HepG2 (cell line): Measurements from ENCODE around the gene VGLL4. TPM values are rescaled to one million over a fixed set of nuclear protein-coding genes. Genes with fewer than 3 reads are reported as not detected.
A peak's percentile ranks its signal among the peaks of the same experiment; 100 is the strongest.

ENCODE experiments used
- AFF4 ChIP-seq: sonication (generic); formaldehyde crosslinking; IDR thresholded peaks from 2 replicates; pipeline ENCODE4 v1.4.0; 2020; ENCODE audit warnings: missing genetic modification reagents
- ATF1 ChIP-seq: IDR thresholded peaks from 2 replicates; pipeline ENCODE4 v1.6.1; 2016; ENCODE audit warnings: mild to moderate bottlenecking, control low read depth
- ATF4 ChIP-seq, 2 experiments: fragments of 450-650 bp in 1 of 2; sonication (generic) in 1 of 2; formaldehyde crosslinking; IDR thresholded peaks; 2 replicates each; pipeline versions ENCODE4 v1.5.0 to v1.8.0; 2020 to 2022; ENCODE audit warnings: mild to moderate bottlenecking in 1 of 2, missing genetic modification reagents in 1 of 2
- CSRNP2 ChIP-seq: sonication (generic); formaldehyde crosslinking; conservative IDR thresholded peaks from 2 replicates; pipeline ENCODE4 v1.8.0; 2022; ENCODE audit warnings: low read depth, missing genetic modification reagents
- DPF2 ChIP-seq: sonication (generic); formaldehyde crosslinking; IDR thresholded peaks from 2 replicates; pipeline ENCODE4 v1.4.0; 2020; ENCODE audit warnings: mild to moderate bottlenecking, low read depth, missing genetic modification reagents, borderline replicate concordance
- HHEX ChIP-seq: IDR thresholded peaks from 2 replicates; pipeline ENCODE4 v1.6.1; 2016; ENCODE audit warnings: control low read depth
- HNF4A ChIP-seq: sonication (generic); formaldehyde crosslinking; IDR thresholded peaks from 2 replicates; pipeline ENCODE4 v1.4.0; 2020; ENCODE audit warnings: missing genetic modification reagents
- KDM5A ChIP-seq: fragments of 200-600 bp; sonication (generic); IDR thresholded peaks from 2 replicates; pipeline ENCODE4 v1.7.0; 2018; ENCODE audit warnings: antibody characterized with exemption, mild to moderate bottlenecking, low read length, borderline replicate concordance
- KLF11 ChIP-seq: IDR thresholded peaks from 2 replicates; pipeline ENCODE4 v1.6.1; 2016; ENCODE audit warnings: missing compliant biosample characterization
- MAFG ChIP-seq: sonication (generic); formaldehyde crosslinking; IDR thresholded peaks from 2 replicates; pipeline ENCODE4 v1.5.1; 2020; ENCODE audit warnings: mild to moderate bottlenecking, missing genetic modification reagents
- MXD1 ChIP-seq: sonication (generic); formaldehyde crosslinking; IDR thresholded peaks from 2 replicates; pipeline ENCODE4 v1.4.0; 2020; ENCODE audit warnings: mild to moderate bottlenecking, missing genetic modification reagents
- MYC ChIP-seq: sonication (generic); formaldehyde crosslinking; IDR thresholded peaks from 2 replicates; pipeline ENCODE4 v1.9.0; 2021; ENCODE audit warnings: missing genetic modification reagents, borderline replicate concordance
- NCOA5 ChIP-seq: sonication (generic); formaldehyde crosslinking; IDR thresholded peaks from 2 replicates; pipeline ENCODE4 v1.4.0; 2020; ENCODE audit warnings: missing genetic modification reagents
- NR2F2 ChIP-seq: IDR thresholded peaks from 2 replicates; pipeline ENCODE4 v1.6.1; 2012; ENCODE audit warnings: low read depth, inconsistent platforms, borderline replicate concordance
- RBFOX2 ChIP-seq: fragments of 200-400 bp; formaldehyde crosslinking; IDR thresholded peaks from 2 replicates; pipeline ENCODE4 v1.6.1; 2017; ENCODE audit warnings: low read depth, mild to moderate bottlenecking, low read length
- RFX1 ChIP-seq: fragments of 450-650 bp; IDR thresholded peaks from 2 replicates; pipeline ENCODE4 v1.6.1; 2017
- RFXAP ChIP-seq: sonication (generic); formaldehyde crosslinking; IDR thresholded peaks from 2 replicates; pipeline ENCODE4 v1.4.0; 2020; ENCODE audit warnings: missing genetic modification reagents, borderline replicate concordance
- SALL1 ChIP-seq: sonication (generic); formaldehyde crosslinking; IDR thresholded peaks from 2 replicates; pipeline ENCODE4 v1.8.0; 2022; ENCODE audit warnings: mild to moderate bottlenecking, missing genetic modification reagents
- SIN3B ChIP-seq: fragments of 150-350 bp; IDR thresholded peaks from 2 replicates; pipeline ENCODE4 v1.6.1; 2014; ENCODE audit warnings: low read length
- SP4 ChIP-seq: sonication (generic); formaldehyde crosslinking; IDR thresholded peaks from 2 replicates; pipeline ENCODE4 v1.8.1; 2023; ENCODE audit warnings: mild to moderate bottlenecking, missing genetic modification reagents
- ZNF30 ChIP-seq: sonication (generic); formaldehyde crosslinking; IDR thresholded peaks from 2 replicates; pipeline ENCODE4 v1.5.0; 2020; ENCODE audit warnings: mild to moderate bottlenecking, missing genetic modification reagents
- ZNF451 ChIP-seq: sonication (generic); formaldehyde crosslinking; IDR thresholded peaks from 2 replicates; pipeline ENCODE4 v1.5.0; 2020; ENCODE audit warnings: mild to moderate bottlenecking, missing genetic modification reagents
- ZNF501 ChIP-seq: sonication (generic); formaldehyde crosslinking; IDR thresholded peaks from 2 replicates; pipeline ENCODE4 v1.5.1; 2020; ENCODE audit warnings: mild to moderate bottlenecking, moderate library complexity, missing genetic modification reagents
- ZNF761 ChIP-seq: sonication (generic); formaldehyde crosslinking; conservative IDR thresholded peaks from 2 replicates; pipeline ENCODE4 v1.4.0; 2020; ENCODE audit warnings: mild to moderate bottlenecking, missing genetic modification reagents
- ZNF782 ChIP-seq: sonication (generic); formaldehyde crosslinking; IDR thresholded peaks from 2 replicates; pipeline ENCODE4 v1.4.0; 2020; ENCODE audit warnings: missing genetic modification reagents, mild to moderate bottlenecking, borderline replicate concordance
- polyA plus RNA-seq, 8 experiments: library from polyadenylated mRNA; depleted of rRNA in 3 of 8; stranded (reverse) in 7 of 8; unstranded in 1 of 8; fragments of >200 nt; fragmentation: Illumina TruSeq in 4 of 8; extraction: Trizol in 4 of 8; gene quantifications; 2 replicates each; pipeline versions ENCODE4 v1.2.1 to v1.2.3, GENCODE V29; 2011 to 2016; ENCODE audit warnings: low read depth in 4 of 8, missing spikeins in 1 of 8, mixed read lengths in 1 of 8; ENCODE audit not compliant: insufficient read depth in 1 of 8
- total RNA-seq, 5 experiments: library from RNA; depleted of rRNA; stranded (reverse); fragments of >200 nt; fragmentation: Illumina TruSeq; extraction: Trizol; gene quantifications; 2 replicates each; pipeline ENCODE4 v1.2.3, GENCODE V29; 2016; ENCODE audit warnings: low read depth in 1 of 5

The VGLL4 gene
- total and polyA plus RNA-seq, 2 of the 13 experiments (the other 11 are each of a cell fraction or from before 2014, with no cell fraction given), result 23.2 to 39.0 TPM

DNA sequence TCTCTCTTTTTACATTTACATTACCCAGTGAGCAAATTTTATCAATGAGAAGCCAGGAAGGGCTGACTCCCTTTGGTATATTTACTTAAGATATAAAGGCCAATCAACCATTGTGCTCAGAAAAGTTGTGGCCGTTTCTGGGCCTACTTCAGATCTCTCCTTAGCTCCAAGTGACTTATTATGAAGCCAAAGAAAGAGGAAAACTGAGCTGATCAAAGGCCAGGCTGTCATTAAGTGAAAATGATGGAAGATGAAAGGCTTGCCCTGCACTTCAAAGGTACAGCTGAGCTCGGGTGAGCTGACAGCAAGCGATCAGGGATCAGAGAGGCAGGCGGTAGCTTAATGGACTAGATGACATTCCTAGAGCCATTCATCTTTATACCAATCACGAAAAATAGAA is 24.8 kb downstream of the VGLL4 start (continued):
- no peak for TF ChIP-seq ATF4 (CRISPR knock-in tag; IDR thresholded peaks at IDR 0.05)
- no peak for TF ChIP-seq ZNF501
- no peak for TF ChIP-seq RFX1
- TF ChIP-seq CSRNP2 (CRISPR knock-in tag), result no peak
- peak; percentile 95 for TF ChIP-seq SALL1 (CRISPR knock-in tag)
- TF ChIP-seq AFF4 (CRISPR knock-in tag), result peak; percentile 74; the same call in 1 of the 2 replicates
- TF ChIP-seq MXD1 (CRISPR knock-in tag), result no peak
- no peak for TF ChIP-seq SIN3B
- TF ChIP-seq ZNF451 (CRISPR knock-in tag), result no peak
- no peak for TF ChIP-seq ZNF782
- peak; percentile 59; the same call in 1 of the 2 replicates for TF ChIP-seq HHEX (CRISPR knock-in tag)
- TF ChIP-seq MAFG (CRISPR knock-in tag), result no peak
- no peak for TF ChIP-seq SP4
- TF ChIP-seq MYC (CRISPR knock-in tag), result no peak
- TF ChIP-seq DPF2, result peak; percentile 75
- TF ChIP-seq ATF1 (CRISPR knock-in tag), result peak; percentile 17; the same call in 1 of the 2 replicates
- TF ChIP-seq RBFOX2, result no peak
- no peak for TF ChIP-seq ZNF30 (CRISPR knock-in tag)
- peak; percentile 86 for TF ChIP-seq HNF4A (CRISPR knock-in tag)
- no peak for TF ChIP-seq RFXAP (CRISPR knock-in tag)
- TF ChIP-seq KDM5A, result no peak; the same call in 1 of the 2 replicates
- no peak for TF ChIP-seq KLF11 (CRISPR knock-in tag)
- TF ChIP-seq NCOA5 (CRISPR knock-in tag), result no peak
- no peak for TF ChIP-seq ZNF761
- TF ChIP-seq NR2F2, result peak; percentile 76; the same call in 1 of the 2 replicates
